Right atrium auricular region (tissue), 2 donors: ENCODE measurements around the gene KARS1. TPM values are rescaled to one million over a fixed set of nuclear protein-coding genes. Genes with fewer than 3 reads are reported as not detected.

ENCODE experiments used
- DNase-seq: peaks from one replicate; pipeline ENCODE4 v3.0.0-alpha.2; 2019; ENCODE audit warnings: low spot score
- H3K27ac ChIP-seq, 2 donors: fragments of 200-600 bp; sonication (generic); 1 replicate in 1 of 2; 2 replicates in 1 of 2; pipeline ENCODE4 v1.5.1; 2016 to 2019
- H3K27me3 ChIP-seq, 2 donors: fragments of 200-600 bp; sonication (generic); one replicate each; pipeline versions ENCODE4 v1.5.1 to v1.6.0; 2017 to 2019
- H3K36me3 ChIP-seq: fragments of 200-600 bp; sonication (generic); one replicate; pipeline ENCODE4 v1.5.1; 2016
- H3K4me1 ChIP-seq, 2 donors: fragments of 200-600 bp; sonication (generic); one replicate each; pipeline versions ENCODE4 v1.5.1 to v1.6.0; 2017 to 2019
- H3K4me3 ChIP-seq, 2 donors: fragments of 200-600 bp; sonication (generic); 1 replicate in 1 of 2; 2 replicates in 1 of 2; pipeline ENCODE4 v1.5.1; 2017 to 2019; ENCODE audit warnings: mild to moderate bottlenecking in 1 of 2, moderate library complexity in 1 of 2
- H3K9me3 ChIP-seq, 2 donors: fragments of 200-600 bp; sonication (generic); one replicate each; pipeline ENCODE4 v1.5.1; 2019
- total RNA-seq, 2 donors: library from RNA; depleted of rRNA; stranded (reverse); fragments of >200 nt; gene quantifications; one replicate each; pipeline ENCODE4 v1.1.0, GENCODE V29; 2016
- TF ChIP-seq, protein P1 (sequence below), 2 donors: fragments of 200-600 bp; sonication (generic); IDR thresholded peaks; one replicate each; pipeline ENCODE4 v1.5.1; 2019; ENCODE audit warnings: antibody characterized with exemption in 2 of 2

KARS1 gene
- total RNA-seq, 2 donors from 2014 or later: 88.9 to 100 TPM

DNA sequence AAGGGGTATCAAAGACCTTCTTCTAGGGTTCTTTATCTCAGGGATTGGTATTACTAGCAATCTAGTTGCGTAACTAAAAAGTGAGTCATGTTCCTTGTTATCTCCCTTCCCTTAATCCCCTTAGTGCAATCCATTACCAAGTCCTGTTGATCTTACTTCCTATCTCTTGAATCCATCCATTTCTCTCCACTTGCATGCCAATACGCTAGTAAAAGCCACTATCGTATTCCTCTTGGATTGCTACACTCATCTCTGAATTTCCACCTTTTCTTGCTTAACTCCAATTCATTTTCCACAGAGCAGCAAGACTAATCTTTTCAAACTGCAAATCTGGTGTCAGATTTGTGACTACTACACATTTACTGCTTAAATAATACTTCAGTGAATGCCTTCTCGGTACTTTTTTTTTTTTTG, 22.5 kb downstream of the KARS1 start:
- Histone ChIP-seq H3K4me3 (no peak overlapping the region), H3K4me1 (peaks cover 0 to 26% of the 10 kb centered on the region in 2 donors), H3K36me3 (peaks cover 42% of the 10 kb centered on the region), H3K27ac (no peak overlapping the region), H3K9me3 (no peaks in the 10 kb centered on the region), H3K27me3 (no peaks in the 10 kb centered on the region)
- DNase-seq: no peak
- TF ChIP-seq, protein P1, sequence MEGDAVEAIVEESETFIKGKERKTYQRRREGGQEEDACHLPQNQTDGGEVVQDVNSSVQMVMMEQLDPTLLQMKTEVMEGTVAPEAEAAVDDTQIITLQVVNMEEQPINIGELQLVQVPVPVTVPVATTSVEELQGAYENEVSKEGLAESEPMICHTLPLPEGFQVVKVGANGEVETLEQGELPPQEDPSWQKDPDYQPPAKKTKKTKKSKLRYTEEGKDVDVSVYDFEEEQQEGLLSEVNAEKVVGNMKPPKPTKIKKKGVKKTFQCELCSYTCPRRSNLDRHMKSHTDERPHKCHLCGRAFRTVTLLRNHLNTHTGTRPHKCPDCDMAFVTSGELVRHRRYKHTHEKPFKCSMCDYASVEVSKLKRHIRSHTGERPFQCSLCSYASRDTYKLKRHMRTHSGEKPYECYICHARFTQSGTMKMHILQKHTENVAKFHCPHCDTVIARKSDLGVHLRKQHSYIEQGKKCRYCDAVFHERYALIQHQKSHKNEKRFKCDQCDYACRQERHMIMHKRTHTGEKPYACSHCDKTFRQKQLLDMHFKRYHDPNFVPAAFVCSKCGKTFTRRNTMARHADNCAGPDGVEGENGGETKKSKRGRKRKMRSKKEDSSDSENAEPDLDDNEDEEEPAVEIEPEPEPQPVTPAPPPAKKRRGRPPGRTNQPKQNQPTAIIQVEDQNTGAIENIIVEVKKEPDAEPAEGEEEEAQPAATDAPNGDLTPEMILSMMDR (IDR thresholded peaks at IDR 0.05): no peak

DNA sequence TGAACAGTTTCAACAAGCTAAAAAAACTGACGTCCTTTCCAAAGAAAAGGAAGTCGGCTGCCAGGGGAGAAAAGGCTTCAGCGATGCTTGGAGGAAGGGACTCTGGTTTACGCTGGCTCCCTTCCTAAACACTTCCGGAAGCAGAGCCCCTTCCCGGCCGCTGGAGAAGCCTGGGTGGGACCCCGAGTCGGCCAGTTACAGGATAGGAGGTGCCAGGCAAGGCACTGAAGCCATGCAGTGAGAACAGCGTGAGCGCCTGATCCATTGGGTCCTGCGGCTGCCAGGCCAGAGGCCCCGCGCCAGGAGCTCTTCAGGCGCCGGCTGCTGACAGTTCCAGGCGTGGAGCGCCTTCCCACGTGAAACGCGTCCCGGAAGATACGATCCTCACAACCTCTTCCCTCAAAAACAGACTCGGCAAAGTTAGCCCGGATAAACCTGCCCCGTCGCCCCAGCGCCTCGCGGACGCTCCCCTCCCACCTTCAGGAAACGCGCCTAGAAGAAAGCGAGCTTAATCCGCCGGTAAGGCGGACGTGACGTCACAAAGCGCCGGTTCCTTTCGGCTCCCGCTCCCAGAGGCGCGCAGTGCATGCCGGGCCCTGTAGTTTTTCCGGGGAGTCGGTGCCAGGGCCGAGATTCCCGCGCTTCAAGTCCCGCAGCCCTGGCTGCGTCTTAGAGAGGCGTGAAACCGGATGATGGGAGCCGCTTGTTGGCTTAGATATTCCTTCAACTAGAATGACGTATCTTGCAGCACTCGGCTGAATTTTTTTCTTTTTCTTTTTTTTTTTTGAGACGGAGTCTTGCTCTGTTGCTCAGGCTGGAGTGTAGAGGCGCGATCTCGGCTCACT, 24.5 kb downstream of the KARS1 start, which contains the start of gene ADAT1:
Gene ADAT1 (minus strand): TSS at position 521 of the 845 bp plus-strand sequence. CDS start 2,482 bp downstream, outside the sequence.
- peaks cover 0 to 26% of the 10 kb centered on the region in 2 donors for H3K4me1 ChIP-seq
- peak within 1 kb of the TSS; percentile 95 to 97 for H3K27ac ChIP-seq
- H3K9me3 ChIP-seq: no peaks in the 10 kb centered on the region
- peaks cover 25% of the 10 kb centered on the region for H3K36me3 ChIP-seq
- H3K27me3 ChIP-seq: no peaks in the 10 kb centered on the region
- DNase-seq: peak; percentile 99
- TF ChIP-seq, protein P1 (IDR thresholded peaks at IDR 0.05): no peak
- peak within 1 kb of the TSS; percentile 74 to 85 for H3K4me3 ChIP-seq

DNA sequence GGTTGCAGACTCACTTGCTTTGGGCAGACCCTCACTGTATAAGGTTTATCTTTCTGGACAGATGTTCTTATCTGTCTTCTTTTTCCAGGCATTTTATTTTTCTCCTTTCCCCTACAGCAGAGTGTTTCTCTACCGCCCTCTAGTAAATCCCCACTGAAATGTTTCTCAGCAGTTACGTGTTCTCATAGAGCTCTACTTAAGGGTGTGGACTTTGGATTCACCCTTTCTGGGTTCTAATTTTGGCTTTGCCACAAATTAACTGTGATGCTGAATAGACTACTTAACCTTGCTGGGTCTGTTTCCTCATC, 26.3 kb downstream of the KARS1 start:
- Histone ChIP-seq H3K9me3 (no peaks in the 10 kb centered on the region), H3K4me1 (peaks cover 0 to 26% of the 10 kb centered on the region in 2 donors), H3K27ac (peak overlapping the region in 1 of 2 donors; percentile 6), H3K4me3 (no peak overlapping the region), H3K27me3 (no peaks in the 10 kb centered on the region), H3K36me3 (peaks cover 17% of the 10 kb centered on the region)
- no peak for DNase-seq
- TF ChIP-seq, protein P1 (IDR thresholded peaks at IDR 0.05): peak; percentile 19 to 64

DNA sequence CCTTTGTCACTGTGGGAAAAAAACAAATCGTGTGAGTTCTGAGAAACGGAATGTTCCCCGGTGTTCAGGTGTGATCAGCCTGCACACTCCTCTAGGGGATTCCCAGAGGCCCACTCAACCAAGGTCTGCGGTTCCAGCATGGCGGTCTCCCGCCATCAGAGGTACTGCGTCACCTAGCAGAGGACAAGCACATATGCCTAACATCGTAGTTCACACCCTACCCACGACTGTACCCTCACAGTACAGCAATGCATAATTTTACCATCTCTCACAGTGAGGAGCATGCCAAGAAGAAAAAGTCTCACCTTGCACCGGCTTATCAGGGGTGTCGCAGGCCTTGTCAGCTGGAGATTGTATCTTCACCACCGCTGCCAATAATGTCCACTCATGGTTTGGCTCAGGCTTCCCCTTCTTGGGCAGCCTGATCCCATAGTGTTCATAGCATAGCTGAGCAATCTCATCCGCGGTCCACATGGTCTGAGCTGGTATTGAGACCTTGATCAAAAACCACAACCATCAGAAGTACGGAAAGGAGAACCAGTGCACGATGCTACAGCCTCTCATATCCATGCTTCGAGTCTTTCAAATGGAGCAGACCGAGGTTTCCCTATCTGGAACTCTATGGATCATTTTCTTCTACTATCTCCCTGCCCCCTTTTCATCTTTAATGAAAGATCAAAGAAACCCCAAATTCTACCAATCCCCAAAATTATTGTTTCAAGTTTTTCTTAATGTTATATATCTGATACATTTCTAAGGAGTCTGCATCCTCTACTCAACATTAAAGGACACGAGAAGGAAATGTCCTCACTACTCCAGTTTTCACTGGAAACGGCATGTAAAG, 26.9 kb downstream of the KARS1 start:
- peaks cover 19% of the 10 kb centered on the region for H3K36me3 ChIP-seq
- no peaks in the 10 kb centered on the region for H3K9me3 ChIP-seq
- no peak overlapping the region for H3K4me3 ChIP-seq
- no peak for DNase-seq
- no peaks in the 10 kb centered on the region for H3K27me3 ChIP-seq
- peaks cover 0 to 26% of the 10 kb centered on the region in 2 donors for H3K4me1 ChIP-seq
- H3K27ac ChIP-seq: peak overlapping the region in 1 of 2 donors; percentile 6
- TF ChIP-seq, protein P1 (IDR thresholded peaks at IDR 0.05): no peak

DNA sequence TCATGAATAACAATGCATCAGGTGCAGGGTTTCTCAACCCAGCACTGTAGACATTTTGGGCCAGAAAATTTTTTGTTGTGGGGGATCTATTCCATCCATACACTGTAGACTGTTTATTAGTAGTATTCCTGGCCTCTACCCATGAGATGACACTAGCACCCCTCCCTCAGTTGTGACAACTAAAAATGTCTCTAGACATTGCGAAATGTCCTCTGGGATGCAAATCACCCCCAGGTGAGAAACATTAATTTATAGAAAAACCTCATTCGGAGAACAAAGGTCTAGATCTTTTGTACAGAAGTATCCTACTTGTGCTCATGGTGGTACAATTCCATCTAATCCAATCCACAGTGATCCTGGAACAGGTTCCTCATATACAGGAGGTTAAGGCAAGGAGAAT, 28.7 kb downstream of the KARS1 start:
- Histone ChIP-seq H3K36me3 (peaks cover 28% of the 10 kb centered on the region), H3K9me3 (no peaks in the 10 kb centered on the region), H3K27ac (no peak overlapping the region), H3K27me3 (no peaks in the 10 kb centered on the region), H3K4me3 (no peak overlapping the region), H3K4me1 (peaks cover 0 to 26% of the 10 kb centered on the region in 2 donors)
- TF ChIP-seq, protein P1 (IDR thresholded peaks at IDR 0.05): no peak
- no peak for DNase-seq
